Astrocyte of the hippocampus (primary cell): Measurements from ENCODE around the gene RAB11FIP4.

Experiments
- DNase-seq: peaks from one replicate; pipeline ENCODE4 v3.0.0; 2011; ENCODE audit warnings: low read depth, low spot score

Gene RAB11FIP4

GRCh38 chr17:31522987-31523495 lies 131.6 kb downstream of the RAB11FIP4 start:
- DNase-seq: no peak

- no peak for DNase-seq
Measured at GRCh38 chr17:31523862-31524730, 132.6 kb downstream of the RAB11FIP4 start.

GRCh38 chr17:31524926-31525800 lies 133.7 kb downstream of the RAB11FIP4 start:
- peak; percentile 95 for DNase-seq

GRCh38 chr17:31525801-31526549 lies 134.5 kb downstream of the RAB11FIP4 start:
- peak; percentile 45 for DNase-seq

GRCh38 chr17:31527606-31528005 lies 136.1 kb downstream of the RAB11FIP4 start:
- DNase-seq: peak; percentile 33

- DNase-seq: no peak
Measured at GRCh38 chr17:31528291-31528874, 136.9 kb downstream of the RAB11FIP4 start.

- no peak for DNase-seq
Measured at GRCh38 chr17:31529841-31530251, 138.4 kb downstream of the RAB11FIP4 start.

- DNase-seq: no peak
Measured at GRCh38 chr17:31530391-31530985, 139.0 kb downstream of the RAB11FIP4 start.

- no peak for DNase-seq
Measured at GRCh38 chr17:31531336-31531980, 140.0 kb downstream of the RAB11FIP4 start.

GRCh38 chr17:31532081-31532480 lies 140.6 kb downstream of the RAB11FIP4 start:
- no peak for DNase-seq

- DNase-seq: no peak
Measured at GRCh38 chr17:31532526-31532925, 141.1 kb downstream of the RAB11FIP4 start.

GRCh38 chr17:31533546-31534155 lies 142.2 kb downstream of the RAB11FIP4 start:
- DNase-seq: peak; percentile 86

- peak; percentile 33 for DNase-seq
Measured at GRCh38 chr17:31534223-31534888, 142.9 kb downstream of the RAB11FIP4 start.

GRCh38 chr17:31535581-31535981 lies 144.1 kb downstream of the RAB11FIP4 start:
- no peak for DNase-seq

- DNase-seq: no peak
Measured at GRCh38 chr17:31536451-31536850, 145.0 kb downstream of the RAB11FIP4 start.

GRCh38 chr17:31537565-31538011 lies 146.1 kb downstream of the RAB11FIP4 start:
- DNase-seq: peak; percentile 70

- peak; percentile 39 for DNase-seq
Measured at GRCh38 chr17:31538080-31538762, 146.7 kb downstream of the RAB11FIP4 start.

GRCh38 chr17:31540602-31541307 lies 149.3 kb downstream of the RAB11FIP4 start:
- DNase-seq: no peak
